ENCODE data around the gene FLRT3.

Gene FLRT3

GRCh38 chr20:14313341-14314020 lies 23.9 kb downstream of the FLRT3 start:
- no peak for DNase-seq

GRCh38 chr20:14312001-14312400 lies 25.4 kb downstream of the FLRT3 start:
- no peak for DNase-seq

- DNase-seq: no peak
Observed at GRCh38 chr20:14310977-14311627, 26.3 kb downstream of the FLRT3 start.

GRCh38 chr20:14307956-14308355 lies 29.5 kb downstream of the FLRT3 start:
- DNase-seq: no peak

- DNase-seq: no peak
Observed at GRCh38 chr20:14304472-14304871, 32.9 kb downstream of the FLRT3 start.

GRCh38 chr20:14303651-14304050 lies 33.8 kb downstream of the FLRT3 start:
- DNase-seq: no peak

- DNase-seq: no peak
Observed at GRCh38 chr20:14303106-14303505, 34.3 kb downstream of the FLRT3 start.

GRCh38 chr20:14299831-14300230 lies 37.6 kb downstream of the FLRT3 start:
- no peak for DNase-seq

- no peak for DNase-seq
Observed at GRCh38 chr20:14295770-14296309, 41.6 kb downstream of the FLRT3 start.

GRCh38 chr20:14295238-14295637 lies 42.2 kb downstream of the FLRT3 start:
- no peak for DNase-seq

GRCh38 chr20:14291502-14291901 lies 45.9 kb downstream of the FLRT3 start:
- no peak for DNase-seq

- DNase-seq: no peak
Observed at GRCh38 chr20:14288341-14289330, 48.8 kb downstream of the FLRT3 start.

- no peak for DNase-seq
Observed at GRCh38 chr20:14284443-14284842, 53.0 kb downstream of the FLRT3 start.

GRCh38 chr20:14282140-14282539 lies 55.3 kb downstream of the FLRT3 start:
- no peak for DNase-seq
